ENCODE results near the gene GPAM.

- TF ChIP-seq CTCF (conservative IDR thresholded peaks at IDR 0.05; ENCODE audit: low read length) (no peak), EZH2phosphoT487 (IDR thresholded peaks at IDR 0.05; ENCODE audit: borderline replicate concordance, low read depth, low read length) (no peak)
Measured at GRCh38 chr10:112202076-112202475, 18.5 kb upstream of the GPAM start.
